ENCODE results near the gene DNM2.
"Not testable (repeated sequence)": the region's sequence is repeated elsewhere in the genome, so short reads cannot be mapped to it uniquely, and the experiment has no call there.

Gene DNM2

GRCh38 chr19:10870501-10870954 lies 152.6 kb downstream of the DNM2 start:
- no peak for DNase-seq (ENCODE audit: low read depth)

GRCh38 chr19:10870955-10871603 lies 153.2 kb downstream of the DNM2 start, which contains the start of gene CARM1:
TSS of gene CARM1 (plus strand) at chr19:10871553. CDS start at chr19:10871703, 150 bp downstream.
- DNase-seq (ENCODE audit: low read depth), result peak; percentile 72

- DNase-seq (ENCODE audit: low read depth), result no peak
Measured at GRCh38 chr19:10871711-10872545, 154.0 kb downstream of the DNM2 start.

GRCh38 chr19:10872546-10873107 lies 154.7 kb downstream of the DNM2 start:
- no peak for DNase-seq (ENCODE audit: low read depth)

GRCh38 chr19:10874024-10874423 lies 156.1 kb downstream of the DNM2 start:
- DNase-seq (ENCODE audit: low read depth), result no peak

- DNase-seq (ENCODE audit: low read depth), result no peak
Measured at GRCh38 chr19:10876459-10877240, 158.8 kb downstream of the DNM2 start.

GRCh38 chr19:10877608-10878007 lies 159.7 kb downstream of the DNM2 start:
- DNase-seq (ENCODE audit: low read depth), result not testable (repeated sequence)

- DNase-seq (ENCODE audit: low read depth), result no peak
Measured at GRCh38 chr19:10878253-10878652, 160.4 kb downstream of the DNM2 start.

Data from GM04503 (cell line).